Stomach (tissue), 9 donors: ENCODE results near the gene CUX1. TPM values are rescaled to one million over a fixed set of nuclear protein-coding genes. Genes with fewer than 3 reads are reported as not detected.

ENCODE experiments used
- DNase-seq, 2 donors: peaks; one replicate each; pipeline versions ENCODE4 v3.0.0 to v3.0.0-alpha.2; 2013 to 2019
- H3K27ac ChIP-seq, 5 donors: fragments of 200-600 bp in 4 of 5; sonication (generic) in 4 of 5; one replicate each; pipeline ENCODE4 v1.5.1; 2013 to 2019; ENCODE audit warnings: mild to moderate bottlenecking in 1 of 5, moderate library complexity in 1 of 5
- H3K27me3 ChIP-seq, 3 donors: fragments of 200-600 bp; sonication (generic); one replicate each; pipeline ENCODE4 v1.5.1; 2017 to 2019; ENCODE audit warnings: mixed run types in 1 of 3
- H3K36me3 ChIP-seq, 4 donors: fragments of 200-600 bp; sonication (generic); 1 replicate in 3 of 4; 2 replicates in 1 of 4; pipeline ENCODE4 v1.5.1; 2016 to 2019
- H3K4me1 ChIP-seq, 4 donors: fragments of 200-600 bp; sonication (generic); one replicate each; pipeline ENCODE4 v1.5.1; 2016 to 2019
- H3K4me3 ChIP-seq, 4 donors: fragments of 200-600 bp; sonication (generic) in 3 of 4; one replicate each; pipeline ENCODE4 v1.5.1; 2016 to 2019; ENCODE audit warnings: mild to moderate bottlenecking in 1 of 4
- H3K9me3 ChIP-seq, 4 donors: fragments of 200-600 bp; sonication (generic); one replicate each; pipeline ENCODE4 v1.5.1; 2016 to 2019
- EP300 ChIP-seq: sonication (generic); formaldehyde crosslinking; IDR thresholded peaks from one replicate; pipeline ENCODE4 v1.6.1; 2017; ENCODE audit warnings: antibody characterized with exemption
- POLR2A ChIP-seq, 4 donors: fragments of 450-650 bp; IDR thresholded peaks; one replicate each; pipeline ENCODE4 v1.6.1; 2016; ENCODE audit warnings: antibody characterized with exemption in 4 of 4, control low read depth in 2 of 4, mild to moderate bottlenecking in 1 of 4, moderate library complexity in 1 of 4
- POLR2AphosphoS5 ChIP-seq, 3 donors: sonication (generic); formaldehyde crosslinking; IDR thresholded peaks; one replicate each; pipeline ENCODE4 v1.6.1; 2016; ENCODE audit warnings: antibody characterized with exemption in 3 of 3
- WGBS, 5 donors: extraction: QIAGEN DNeasy Blood & Tissue Kit in 3 of 5; methylation state at CpG; one replicate each; pipeline versions ENCODE4 v1.1.5 to v1.1.7; 2013 to 2018; 5-methylcytosine and 5-hydroxymethylcytosine counted together
- intact Hi-C: fragments of 100-400 bp; cut with DNase I; formaldehyde crosslinking; loops from one replicate; pipeline ENCODE4 v1.15.1; 2023; ENCODE audit warnings: low total_unique reads
- polyA plus RNA-seq, 3 donors: library from polyadenylated mRNA; stranded (reverse); fragments of 200-250 nt; gene quantifications; one replicate each; pipeline ENCODE4 v1.2.3, GENCODE V29; 2013
- total RNA-seq, 5 donors: library from RNA; depleted of rRNA; stranded (reverse); fragments of >200 nt; gene quantifications; one replicate each; pipeline versions ENCODE4 v1.1.0 to v1.2.3, GENCODE V29; 2014 to 2016
- TF ChIP-seq, protein P1 (sequence below), 7 experiments: fragments of 450-650 bp in 4 of 7; fragments of 200-600 bp in 3 of 7; sonication (generic) in 3 of 7; IDR thresholded peaks; one replicate each; pipeline ENCODE4 v1.5.1; 2016 to 2019; ENCODE audit warnings: antibody characterized with exemption in 7 of 7, control low read depth in 2 of 7, mild to moderate bottlenecking in 1 of 7
- donor health status: healthy with polysubstance abuse.
- donor health status: Bipolar disorder and iron deficiency.
- donor health status: healthy.

The CUX1 gene
- total and polyA plus RNA-seq, 8 donors, result 24.7 to 201 (median 54.7) TPM

DNA sequence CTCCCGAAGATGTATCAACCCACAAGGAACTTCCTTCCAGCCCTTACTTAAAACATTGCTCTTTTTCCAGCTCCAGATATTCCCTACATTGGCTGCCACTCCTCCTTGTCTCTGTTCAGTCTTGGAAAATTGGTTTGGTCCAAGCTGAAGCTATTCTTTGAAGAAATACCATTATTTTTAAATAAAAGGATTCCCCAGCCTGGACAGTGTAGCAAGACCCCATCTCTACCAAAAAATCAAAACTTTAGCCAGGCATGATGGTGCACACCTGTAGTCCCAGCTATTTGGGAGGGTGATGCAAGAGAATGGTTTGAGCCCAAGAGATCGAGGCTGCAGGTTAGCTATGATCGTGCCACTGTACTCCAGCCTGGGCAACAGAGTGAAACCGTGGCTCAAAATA, 159.8 kb downstream of the CUX1 start:
- Histone ChIP-seq H3K36me3 (peaks cover 0 to 17% (median 3%) of the 10 kb centered on the region in 4 donors), H3K9me3 (no peaks in the 10 kb centered on the region), H3K4me3 (no peak overlapping the region), H3K4me1 (peaks cover 0 to 18% (median 12%) of the 10 kb centered on the region in 4 donors), H3K27me3 (no peaks in the 10 kb centered on the region), H3K27ac (no peak overlapping the region)
- 87 to 96% (median 95%) methylated on average over 4 of the region's 4 CpGs for WGBS, 5 donors
- TF ChIP-seq, protein P1, sequence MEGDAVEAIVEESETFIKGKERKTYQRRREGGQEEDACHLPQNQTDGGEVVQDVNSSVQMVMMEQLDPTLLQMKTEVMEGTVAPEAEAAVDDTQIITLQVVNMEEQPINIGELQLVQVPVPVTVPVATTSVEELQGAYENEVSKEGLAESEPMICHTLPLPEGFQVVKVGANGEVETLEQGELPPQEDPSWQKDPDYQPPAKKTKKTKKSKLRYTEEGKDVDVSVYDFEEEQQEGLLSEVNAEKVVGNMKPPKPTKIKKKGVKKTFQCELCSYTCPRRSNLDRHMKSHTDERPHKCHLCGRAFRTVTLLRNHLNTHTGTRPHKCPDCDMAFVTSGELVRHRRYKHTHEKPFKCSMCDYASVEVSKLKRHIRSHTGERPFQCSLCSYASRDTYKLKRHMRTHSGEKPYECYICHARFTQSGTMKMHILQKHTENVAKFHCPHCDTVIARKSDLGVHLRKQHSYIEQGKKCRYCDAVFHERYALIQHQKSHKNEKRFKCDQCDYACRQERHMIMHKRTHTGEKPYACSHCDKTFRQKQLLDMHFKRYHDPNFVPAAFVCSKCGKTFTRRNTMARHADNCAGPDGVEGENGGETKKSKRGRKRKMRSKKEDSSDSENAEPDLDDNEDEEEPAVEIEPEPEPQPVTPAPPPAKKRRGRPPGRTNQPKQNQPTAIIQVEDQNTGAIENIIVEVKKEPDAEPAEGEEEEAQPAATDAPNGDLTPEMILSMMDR (IDR thresholded peaks at IDR 0.05), result no peak
- TF ChIP-seq POLR2A (IDR thresholded peaks at IDR 0.05) (no peak), POLR2AphosphoS5 (IDR thresholded peaks at IDR 0.05) (no peak), EP300 (no peak)
- no peak for DNase-seq
- intact Hi-C loops, result no loop called here

GRCh38 chr7:101978683-101979082, 161.3 kb downstream of the CUX1 start:
- Histone ChIP-seq H3K27ac (no peak overlapping the region), H3K27me3 (no peaks in the 10 kb centered on the region), H3K9me3 (no peaks in the 10 kb centered on the region), H3K4me3 (no peak overlapping the region), H3K36me3 (peaks cover 0 to 10% (median 0%) of the 10 kb centered on the region in 4 donors), H3K4me1 (peaks cover 0 to 18% (median 12%) of the 10 kb centered on the region in 4 donors)
- WGBS, 5 donors, result 88 to 96% (median 90%) methylated on average over 10 of the region's 10 CpGs
- intact Hi-C loops, result no loop called here
- DNase-seq, result no peak
- TF ChIP-seq POLR2A (IDR thresholded peaks at IDR 0.05) (no peak), POLR2AphosphoS5 (IDR thresholded peaks at IDR 0.05) (no peak), EP300 (no peak)
- TF ChIP-seq, protein P1 (IDR thresholded peaks at IDR 0.05), result no peak

GRCh38 chr7:101983147-101983811, 165.9 kb downstream of the CUX1 start:
- Histone ChIP-seq H3K4me3 (no peak overlapping the region), H3K9me3 (no peaks in the 10 kb centered on the region), H3K4me1 (peaks cover 0 to 22% (median 3%) of the 10 kb centered on the region in 4 donors), H3K27me3 (no peaks in the 10 kb centered on the region), H3K36me3 (peaks cover 0 to 12% (median 0%) of the 10 kb centered on the region in 4 donors), H3K27ac (peak overlapping the region in 1 of 5 donors; percentile 39)
- TF ChIP-seq POLR2AphosphoS5 (IDR thresholded peaks at IDR 0.05) (no peak), EP300 (no peak), POLR2A (IDR thresholded peaks at IDR 0.05) (no peak)
- TF ChIP-seq, protein P1 (IDR thresholded peaks at IDR 0.05), result no peak
- no peak for DNase-seq
- intact Hi-C loops, result no loop called here
- WGBS, 5 donors, result 87 to 95% (median 94%) methylated on average over 4 of the region's 4 CpGs

- no peak for DNase-seq
- H3K27ac ChIP-seq, result peak overlapping the region in 1 of 5 donors; percentile 39
- peaks cover 0 to 15% (median 2%) of the 10 kb centered on the region in 4 donors for H3K36me3 ChIP-seq
- H3K27me3 ChIP-seq, result no peaks in the 10 kb centered on the region
- TF ChIP-seq POLR2AphosphoS5 (IDR thresholded peaks at IDR 0.05), result peak in 2 of 3 donors; percentile 12 to 38
- TF ChIP-seq, protein P1 (IDR thresholded peaks at IDR 0.05), result no peak
- TF ChIP-seq POLR2A (IDR thresholded peaks at IDR 0.05), result no peak
- intact Hi-C loops, result no loop called here
- H3K9me3 ChIP-seq, result no peaks in the 10 kb centered on the region
- H3K4me3 ChIP-seq, result no peak overlapping the region
- 86 to 93% (median 92%) methylated on average over 18 of the region's 18 CpGs for WGBS, 5 donors
- H3K4me1 ChIP-seq, result peaks cover 0 to 22% (median 3%) of the 10 kb centered on the region in 4 donors
Measured at GRCh38 chr7:101984133-101984879, 166.9 kb downstream of the CUX1 start.
